Stimulated activated CD4-positive, alpha-beta T cell treated with anti-CD3 and anti-CD28 coated beads, TNF-alpha, amount 100 ng/mL, for 4 hours (primary cell): ENCODE data around the gene NOL4L.
A peak's percentile ranks its signal among the peaks of the same experiment; 100 is the strongest.

Experiments used
- DNase-seq, 3 experiments: peaks; one replicate each; pipeline ENCODE4 v3.0.0-alpha.2; 2020; ENCODE audit warnings: low read depth in 3 of 3

The NOL4L gene

DNA sequence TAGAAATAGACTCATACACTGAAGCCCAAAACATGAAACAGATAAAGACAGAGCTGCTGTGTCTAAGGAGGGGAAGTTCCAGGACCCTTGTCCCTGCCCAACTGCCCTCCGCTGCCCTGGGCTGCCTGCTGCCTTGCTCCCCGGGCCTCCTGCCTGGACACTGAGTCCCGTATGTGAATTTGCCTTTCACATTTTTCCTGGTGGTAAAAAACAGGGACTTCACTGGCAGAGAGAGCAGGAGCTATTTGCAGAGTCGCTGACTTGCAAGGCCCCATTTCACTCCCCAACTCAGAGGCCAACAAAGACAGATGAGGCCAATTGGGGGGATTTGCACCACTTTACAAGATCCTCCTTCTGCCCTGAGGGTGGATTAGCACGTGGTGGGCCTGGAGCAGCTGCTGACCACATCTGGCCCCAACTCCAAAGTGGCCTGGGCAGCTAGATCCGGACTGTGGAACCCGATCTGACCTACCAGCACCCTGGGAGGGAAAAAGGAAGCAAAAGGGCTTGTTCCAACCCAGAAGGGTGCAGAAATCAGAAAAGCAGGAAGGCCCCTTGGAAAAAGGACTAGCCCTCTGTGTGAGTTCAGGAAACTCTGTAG is 61.4 kb downstream of the NOL4L start:
- DNase-seq = no peak

GRCh38 chr20:32522776-32523612 is 62.1 kb downstream of the NOL4L start:
- DNase-seq = no peak

DNA sequence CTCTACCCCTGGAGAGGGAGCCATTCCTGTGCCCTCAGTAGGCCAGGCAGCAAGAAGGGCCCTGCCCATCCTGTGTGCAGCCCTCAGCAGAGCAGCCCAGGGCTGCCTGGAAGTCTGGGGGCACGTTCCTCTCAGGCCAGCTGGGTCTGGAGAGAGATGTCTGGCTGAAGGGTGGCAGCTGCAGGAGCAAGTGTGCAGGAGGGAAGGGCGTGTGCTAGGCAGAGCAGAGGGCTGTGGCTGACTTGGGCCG is 62.7 kb downstream of the NOL4L start:
- no peak for DNase-seq

- DNase-seq = peak in 1 of 3 experiments; percentile 52
Observed at GRCh38 chr20:32521780-32522525, 63.2 kb downstream of the NOL4L start.

GRCh38 chr20:32520927-32521203 is 64.3 kb downstream of the NOL4L start:
- no peak for DNase-seq

DNA sequence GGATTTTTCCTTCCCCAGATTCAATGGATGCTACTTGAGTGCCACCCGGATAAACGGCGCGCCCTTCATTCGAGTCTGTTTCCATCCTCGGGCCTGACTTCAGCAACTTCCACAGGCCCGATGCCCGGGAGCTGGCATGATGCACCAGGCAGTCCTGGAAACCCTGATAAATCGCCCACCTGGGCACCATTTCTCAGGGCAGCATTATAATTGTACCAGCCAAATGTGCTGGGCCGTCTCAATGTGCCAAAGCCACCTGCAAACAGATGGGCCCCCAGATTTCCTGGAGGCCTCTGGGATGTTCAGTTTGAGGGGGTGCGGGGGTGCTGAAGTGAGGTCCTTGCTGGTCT is 65.8 kb downstream of the NOL4L start:
- no peak for DNase-seq

- no peak for DNase-seq
Observed at GRCh38 chr20:32518593-32519380, 66.3 kb downstream of the NOL4L start.

GRCh38 chr20:32517914-32518592 is 67.1 kb downstream of the NOL4L start:
- no peak for DNase-seq

GRCh38 chr20:32517518-32517873 is 67.6 kb downstream of the NOL4L start:
- no peak for DNase-seq

DNA sequence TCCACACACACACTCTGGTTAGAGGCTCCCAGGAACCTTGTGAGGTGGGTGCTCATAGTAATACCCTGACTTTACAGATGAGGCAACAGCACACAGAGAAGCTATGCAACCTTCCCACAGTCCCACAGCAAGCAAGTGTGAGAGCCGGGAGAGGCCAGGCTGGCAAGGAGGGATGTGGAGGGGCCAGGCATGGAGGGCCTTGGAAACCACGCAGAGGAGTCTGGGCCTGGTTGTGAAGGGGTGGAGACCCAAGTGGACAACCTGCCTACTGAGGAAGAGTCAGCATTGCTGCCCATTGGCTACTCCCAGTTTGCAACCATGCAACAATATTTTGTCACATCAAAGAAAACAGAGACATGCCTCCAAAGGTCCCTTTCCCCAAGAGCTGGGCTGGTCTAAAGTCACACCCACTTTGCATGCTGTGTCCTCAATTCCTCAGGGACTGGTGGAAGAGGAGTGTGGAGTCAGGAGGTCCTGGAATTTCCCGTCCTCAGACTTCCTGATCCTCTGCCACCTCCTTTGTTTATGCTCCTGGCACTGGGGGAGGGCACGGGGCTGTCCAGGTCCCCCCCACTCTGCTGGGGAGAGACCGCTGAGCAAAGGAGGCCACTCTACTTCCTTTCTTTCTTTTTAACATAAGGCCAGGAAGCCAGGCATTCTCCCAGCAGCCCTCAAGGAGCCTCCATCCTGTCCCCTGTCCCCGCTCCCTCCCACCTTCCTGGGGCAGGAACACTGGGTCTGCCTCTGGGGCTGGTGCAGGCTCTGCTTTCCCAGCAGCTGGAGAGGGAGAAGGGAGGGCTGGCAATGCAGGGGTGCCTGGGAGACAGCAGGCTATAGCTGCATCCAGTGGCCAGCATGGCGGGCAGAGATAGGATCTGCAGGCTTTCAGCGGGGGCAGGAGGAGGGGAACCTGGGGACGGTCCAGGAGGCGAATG is 68.3 kb downstream of the NOL4L start:
- DNase-seq = no peak

DNA sequence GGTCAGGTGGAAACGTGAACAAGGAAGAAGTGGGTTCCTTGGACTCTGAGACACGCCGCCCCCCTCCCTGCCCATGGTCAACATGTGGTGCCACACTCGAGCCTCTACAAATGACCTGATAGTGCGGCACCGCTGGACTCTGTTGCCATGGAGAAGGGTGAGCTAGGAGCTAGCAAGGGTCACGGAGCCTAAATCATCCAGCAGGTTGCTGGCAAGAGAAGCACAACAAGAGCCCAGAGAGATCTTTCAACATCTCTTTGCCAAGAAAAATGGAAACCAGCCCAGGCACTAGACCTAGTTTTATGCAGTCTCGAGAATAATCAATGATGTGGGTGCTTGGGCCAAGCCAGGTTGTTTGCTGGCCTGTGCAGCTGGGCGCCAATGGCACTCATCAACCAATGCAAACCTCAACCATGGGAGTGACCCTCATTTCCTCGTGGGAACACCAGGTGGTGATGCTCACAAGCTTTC is 69.5 kb downstream of the NOL4L start:
- DNase-seq = no peak

- DNase-seq = no peak
Observed at GRCh38 chr20:32514760-32515159, 70.4 kb downstream of the NOL4L start.

DNA sequence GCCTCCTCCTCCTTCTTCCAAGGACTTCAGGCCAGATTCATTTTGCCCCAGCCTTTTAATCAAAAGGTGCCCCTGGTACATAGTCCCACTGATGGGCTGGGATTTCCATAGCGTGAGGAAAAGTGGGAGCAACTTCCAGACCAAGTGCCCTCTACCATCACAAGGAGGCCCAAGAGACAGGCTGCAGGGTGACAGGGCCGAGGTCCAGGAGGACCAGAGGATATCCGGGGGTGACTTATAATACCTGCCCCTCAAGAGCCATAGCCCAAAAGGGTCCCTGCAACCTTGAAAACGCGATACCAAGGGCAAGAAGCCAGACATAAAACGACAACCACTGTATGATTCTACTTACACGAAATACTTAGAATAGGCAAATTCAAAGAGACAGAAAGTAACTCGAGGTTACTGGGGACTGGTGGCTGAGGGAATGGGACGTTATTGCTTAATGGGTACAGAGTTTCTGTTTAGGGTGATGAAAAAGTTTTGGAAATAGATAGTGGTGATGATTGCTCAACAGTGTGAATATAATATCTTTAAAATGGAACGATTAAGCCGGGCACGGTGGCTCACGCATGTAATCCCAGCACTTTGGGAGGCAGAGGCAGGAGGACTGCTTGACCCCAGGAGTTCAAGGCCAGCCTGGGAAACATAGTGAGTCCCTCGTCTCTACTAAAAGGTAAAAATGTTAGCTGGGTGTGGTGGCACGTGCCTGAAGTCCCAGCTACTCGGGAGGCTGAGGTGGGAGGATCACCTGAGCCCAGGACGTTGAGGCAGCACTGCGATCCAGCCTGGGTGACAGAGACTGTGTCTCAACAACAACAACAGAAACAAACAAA is 71.9 kb downstream of the NOL4L start:
- DNase-seq = no peak

- DNase-seq = no peak
Observed at GRCh38 chr20:32512047-32512385, 73.1 kb downstream of the NOL4L start.

- no peak for DNase-seq
Observed at GRCh38 chr20:32511358-32512046, 73.6 kb downstream of the NOL4L start.

- no peak for DNase-seq
Observed at GRCh38 chr20:32510601-32511357, 74.4 kb downstream of the NOL4L start.

DNA sequence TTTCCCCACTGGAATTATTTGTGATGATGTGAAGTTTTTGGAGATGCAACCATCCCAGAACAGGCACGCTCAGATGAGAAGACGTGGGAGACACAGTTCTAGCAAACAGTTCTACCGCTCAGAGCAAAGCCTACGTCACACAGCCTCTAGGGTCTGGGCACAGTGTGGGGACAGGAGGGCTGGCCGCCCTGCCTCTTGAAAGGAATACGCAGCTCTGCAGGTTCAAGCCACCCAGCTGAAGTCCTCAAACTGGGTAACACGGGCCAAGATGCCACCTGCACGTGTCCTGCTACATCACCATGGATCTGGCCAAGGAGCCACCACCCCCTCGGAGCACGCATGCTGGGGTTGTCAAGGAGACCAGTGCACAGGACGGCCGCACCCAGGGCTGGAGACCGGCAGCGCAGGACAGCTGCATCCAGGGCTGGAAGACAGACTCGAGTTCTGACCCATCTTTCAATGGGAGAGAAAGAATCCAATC is 75.0 kb downstream of the NOL4L start:
- DNase-seq = no peak

GRCh38 chr20:32509639-32510066 is 75.5 kb downstream of the NOL4L start:
- peak in 1 of 3 experiments; percentile 21 for DNase-seq

- no peak for DNase-seq
Observed at GRCh38 chr20:32508775-32509119, 76.4 kb downstream of the NOL4L start.
